Neural progenitor cell (in vitro differentiated cells): Measurements from ENCODE around the gene COPA.
"Not testable (repeated sequence)": the region's sequence is repeated elsewhere in the genome, so short reads cannot be mapped to it uniquely, and the experiment has no call there.

Experiments
- CTCF ChIP-seq: fragments of 200-600 bp; sonication (generic); IDR thresholded peaks from 2 replicates; pipeline ENCODE4 v1.5.1; 2017; ENCODE audit warnings: antibody characterized with exemption, mild to moderate bottlenecking
- EZH2 ChIP-seq: fragments of 200-600 bp; sonication (generic); IDR thresholded peaks from 2 replicates; pipeline ENCODE4 v1.6.1; 2017; ENCODE audit warnings: antibody characterized with exemption, mild to moderate bottlenecking, moderate library complexity
- EZH2phosphoT487 ChIP-seq: fragments of 200-600 bp; sonication (generic); IDR thresholded peaks from 2 replicates; pipeline ENCODE4 v1.6.1; 2017; ENCODE audit warnings: antibody characterized with exemption

- TF ChIP-seq CTCF, EZH2, EZH2phosphoT487: not testable (repeated sequence)
These were observed 41.8 kb upstream of the COPA start for GRCh38 chr1:160384812-160385211.
